Stimulated activated CD8-positive, alpha-beta memory T cell treated with anti-CD3 and anti-CD28 coated beads, Interleukin-7, amount 100 ng/mL, for 4 hours (primary cell): ENCODE data around the gene MYL5.
"Not testable (repeated sequence)": the region's sequence is repeated elsewhere in the genome, so short reads cannot be mapped to it uniquely, and the experiment has no call there.

Source experiments
- DNase-seq, 2 donors: peaks; one replicate each; pipeline ENCODE4 v3.0.0-alpha.2; 2020; ENCODE audit warnings: low read depth in 2 of 2

MYL5 gene

DNA sequence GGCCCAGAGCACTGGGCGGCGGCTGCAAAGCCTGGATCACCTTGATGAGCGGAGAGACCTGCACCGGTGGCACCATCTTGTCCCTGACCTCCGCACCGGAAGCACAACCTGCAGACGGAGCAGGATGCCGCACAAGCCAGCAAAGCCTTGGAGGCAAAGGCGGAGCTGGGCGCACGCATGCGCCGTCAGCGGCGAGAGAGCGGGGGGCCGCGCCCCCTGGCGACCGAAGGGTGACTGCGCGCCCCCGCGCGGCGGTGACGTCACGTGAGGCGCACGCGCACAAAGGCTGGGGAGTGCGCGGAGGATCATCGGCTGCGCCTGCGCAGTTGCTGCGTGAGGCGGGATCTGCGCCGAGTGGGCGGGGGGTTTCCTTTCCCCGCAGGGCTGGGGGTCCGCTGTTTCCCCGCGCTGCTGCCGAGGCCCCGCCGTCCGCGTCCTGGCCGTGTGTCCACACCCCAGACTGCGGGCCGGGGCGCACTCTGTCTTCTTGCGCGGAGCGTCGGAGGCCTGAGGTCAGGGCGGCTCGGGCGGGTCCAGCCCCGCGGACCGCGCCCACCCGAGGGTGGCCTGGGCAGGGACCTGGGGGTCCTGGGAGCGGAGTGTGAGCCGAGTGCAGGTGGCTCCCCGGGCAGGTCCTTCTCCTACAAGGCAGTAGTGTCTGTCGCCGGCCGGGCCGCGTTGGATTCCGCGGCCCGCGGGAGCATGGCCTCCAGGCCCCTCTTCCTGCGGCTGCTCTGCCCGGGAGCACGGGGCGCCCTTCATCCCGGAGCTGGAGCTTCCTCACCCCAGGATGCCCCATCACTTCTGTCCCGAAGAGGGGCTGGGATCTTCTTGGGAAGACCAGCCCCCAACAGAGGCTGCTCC, at the start of gene MYL5, which contains the start of gene ATP5ME:
Gene MYL5, plus strand, starts transcription at position 371 of the 864 bp plus-strand sequence. CDS start 3,485 bp downstream, outside the sequence.
Gene ATP5ME, minus strand, starts transcription at position 105 of the 864 bp plus-strand sequence. Its CDS starts 29 bp downstream, at position 76.
- DNase-seq, result peak; percentile 94 to 97

DNA sequence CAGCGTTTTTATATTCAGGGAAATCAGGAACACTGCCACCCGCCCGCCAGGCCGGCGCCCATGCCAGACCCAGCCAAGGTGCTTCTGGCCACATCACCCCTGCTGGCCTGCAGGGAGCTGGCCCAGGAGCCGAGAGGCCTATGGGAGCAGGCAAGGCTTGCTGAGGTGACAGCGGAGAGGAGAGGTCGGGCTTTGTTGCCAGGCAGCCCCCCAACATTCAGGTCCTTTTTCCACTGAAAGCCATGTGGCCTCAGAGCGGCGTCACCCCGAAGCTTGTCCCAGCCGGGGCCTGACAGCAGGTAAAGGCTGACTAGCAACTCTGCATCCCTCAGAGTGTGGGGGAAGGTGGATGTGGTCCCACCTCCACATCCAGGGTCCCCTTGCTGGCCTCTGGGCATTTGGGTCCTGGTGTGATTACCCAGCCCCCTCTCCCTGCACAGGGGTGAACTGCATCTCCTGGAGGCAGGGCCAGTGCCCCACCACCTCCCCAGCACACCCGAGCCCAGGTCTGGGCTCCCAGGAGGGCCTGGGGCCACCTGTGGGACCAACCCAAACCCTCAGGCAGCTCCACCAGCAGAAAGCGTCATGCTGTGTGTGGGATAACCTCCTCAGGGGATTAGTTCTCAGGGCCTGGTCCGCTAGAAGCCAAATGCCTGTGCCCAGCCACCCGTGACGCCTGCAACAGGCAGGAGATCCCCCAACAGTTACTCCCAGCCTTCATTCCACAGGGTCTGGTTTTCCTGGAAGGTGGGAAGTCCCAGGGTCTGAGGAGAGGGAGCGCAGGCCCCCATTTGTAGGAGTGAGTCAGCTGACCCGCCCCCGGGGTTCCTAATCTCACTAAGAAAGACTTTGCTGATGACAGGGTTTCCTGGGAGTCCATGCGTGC, 49.4 kb upstream of the MYL5 start, which contains the start of gene PDE6B:
Gene PDE6B, plus strand, starts transcription at position 869 of the 886 bp plus-strand sequence. CDS start 54 bp downstream, outside the sequence.
- no peak for DNase-seq

GRCh38 chr4:625631-626161, 48.6 kb upstream of the MYL5 start:
- no peak for DNase-seq

DNA sequence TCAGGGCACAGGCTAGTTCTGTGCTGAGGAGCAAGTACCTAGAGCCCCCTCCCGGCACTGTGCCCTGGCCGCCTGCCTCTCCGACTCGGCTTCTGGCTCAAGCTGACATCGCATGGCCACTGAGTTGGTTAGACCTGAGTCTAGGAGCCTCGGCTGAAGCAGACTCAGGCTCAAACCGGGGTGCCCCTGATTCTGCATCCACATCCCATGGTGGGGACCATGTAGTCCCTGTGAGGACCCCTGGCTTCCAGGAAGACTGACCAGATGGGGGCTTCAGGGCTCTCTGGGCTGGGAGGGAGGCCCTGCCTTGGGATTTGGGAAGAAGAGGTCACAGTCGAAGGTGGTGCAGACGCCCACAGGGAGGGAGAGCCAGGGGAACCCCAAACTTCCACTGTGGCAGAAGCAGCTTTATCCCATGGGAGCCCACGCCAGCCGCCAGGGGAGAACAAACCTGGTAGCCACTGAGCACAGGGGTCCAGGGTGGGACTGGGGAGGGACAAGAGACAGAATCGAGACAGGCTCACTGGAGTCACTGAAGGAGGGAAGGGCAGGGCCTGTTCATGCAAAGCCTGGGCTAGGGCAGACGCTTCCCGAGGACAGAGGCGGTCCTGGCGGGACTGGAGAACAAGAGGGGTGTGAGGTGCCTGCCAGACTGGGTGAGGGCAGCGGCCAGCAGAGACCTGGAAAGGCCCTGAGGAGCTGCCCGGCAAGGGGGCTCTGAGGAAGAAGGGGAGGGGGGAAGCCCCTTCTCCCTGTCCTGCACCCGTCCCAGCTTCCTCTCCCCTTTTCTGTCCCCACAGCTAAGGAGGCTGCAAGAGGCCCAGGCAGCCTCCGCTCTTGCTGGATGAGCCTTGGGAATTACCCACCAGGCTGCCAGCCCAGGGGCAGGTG, 47.9 kb upstream of the MYL5 start:
- DNase-seq, result no peak

GRCh38 chr4:627347-628125, 46.8 kb upstream of the MYL5 start:
- DNase-seq, result no peak

DNA sequence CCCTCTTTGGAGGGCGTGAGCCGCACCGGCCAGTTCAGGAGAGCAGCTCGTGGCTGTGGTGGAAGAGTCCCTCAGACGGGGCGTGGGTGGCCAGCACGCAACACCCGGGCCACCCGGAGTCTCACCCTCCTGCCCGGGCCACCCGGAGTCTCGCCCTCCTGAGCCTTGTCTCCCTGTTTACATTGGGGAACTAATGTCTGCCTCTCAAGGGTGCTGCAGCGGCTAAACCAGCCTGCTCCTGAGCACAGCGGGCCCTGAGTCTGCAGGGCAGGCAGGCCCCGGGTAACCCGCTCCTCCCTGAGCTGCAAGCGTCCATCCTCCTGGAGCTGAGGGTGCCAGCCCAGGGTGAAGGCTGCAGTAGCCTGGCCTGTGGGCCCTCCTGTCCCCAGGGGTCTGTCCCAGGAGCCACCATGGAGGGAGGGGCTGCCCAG, 46.0 kb upstream of the MYL5 start:
- no peak for DNase-seq

- no peak for DNase-seq
These were observed 45.3 kb upstream of the MYL5 start for GRCh38 chr4:628821-629635.

GRCh38 chr4:629636-629914, 44.8 kb upstream of the MYL5 start:
- no peak for DNase-seq

GRCh38 chr4:629915-630641, 44.3 kb upstream of the MYL5 start:
- DNase-seq, result no peak

DNA sequence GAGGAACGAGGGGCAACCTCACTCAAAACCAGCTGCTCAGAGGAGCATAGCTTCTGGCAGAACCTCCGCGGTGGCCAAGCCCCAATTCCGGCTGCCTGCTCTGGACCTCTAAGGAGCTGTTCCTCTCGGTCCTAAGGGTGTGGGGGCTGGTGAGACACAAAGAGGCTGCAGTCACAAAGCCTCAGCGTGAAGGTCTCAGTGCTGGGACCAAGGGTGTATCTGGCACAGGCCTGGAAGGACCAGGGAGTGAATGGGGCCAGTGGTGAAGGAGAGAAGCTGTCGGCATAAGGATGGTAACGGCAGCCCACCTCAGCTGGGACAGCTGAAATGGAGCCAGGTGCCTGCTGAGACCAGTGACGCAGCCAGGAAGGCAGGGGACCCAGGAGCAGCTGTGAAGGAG, 43.7 kb upstream of the MYL5 start:
- no peak for DNase-seq

- DNase-seq, result no peak
These were observed 42.0 kb upstream of the MYL5 start for GRCh38 chr4:632196-632790.

DNA sequence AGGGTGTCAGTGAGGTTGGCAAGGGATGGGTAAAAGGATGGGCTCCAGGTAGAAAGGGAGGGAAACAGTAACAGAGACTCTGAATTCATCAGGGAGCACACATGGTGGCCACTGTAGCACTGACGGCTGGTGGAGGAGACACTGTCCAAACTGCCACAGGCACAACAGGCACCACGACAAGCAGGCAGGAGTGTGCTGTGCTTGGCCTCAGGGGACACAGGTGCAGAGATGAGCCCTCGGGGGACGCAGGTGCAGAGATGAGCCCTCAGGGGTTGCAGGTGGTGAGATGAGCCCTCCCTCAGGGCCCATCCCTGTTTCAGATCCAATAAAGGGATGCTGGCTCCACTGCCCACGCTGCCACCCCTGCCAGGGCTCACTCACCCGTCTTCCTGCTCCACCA, 41.4 kb upstream of the MYL5 start:
- no peak for DNase-seq

DNA sequence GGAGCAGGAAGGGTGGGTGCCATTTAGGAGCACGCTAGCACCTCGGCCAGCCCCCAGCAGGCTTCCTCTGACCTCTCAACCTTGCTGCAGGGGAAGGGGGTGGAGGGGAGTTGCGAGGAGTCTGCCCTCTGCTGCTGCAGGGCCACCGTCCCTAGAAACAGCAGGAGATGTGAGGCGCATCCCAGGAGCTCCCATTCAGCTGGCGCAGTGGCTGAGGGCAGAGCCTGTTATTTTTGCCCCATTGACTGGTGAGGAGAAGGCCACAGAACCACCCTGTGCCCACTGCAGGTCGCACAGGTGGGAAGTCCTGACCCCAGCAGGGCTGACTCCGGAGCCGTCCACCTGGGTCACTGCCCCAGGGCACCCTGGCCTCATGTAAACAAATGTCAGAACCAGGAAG, 40.9 kb upstream of the MYL5 start:
- DNase-seq, result no peak

GRCh38 chr4:633976-634598, 40.3 kb upstream of the MYL5 start:
- DNase-seq, result no peak

- no peak for DNase-seq
These were observed 39.8 kb upstream of the MYL5 start for GRCh38 chr4:634599-634985.

DNA sequence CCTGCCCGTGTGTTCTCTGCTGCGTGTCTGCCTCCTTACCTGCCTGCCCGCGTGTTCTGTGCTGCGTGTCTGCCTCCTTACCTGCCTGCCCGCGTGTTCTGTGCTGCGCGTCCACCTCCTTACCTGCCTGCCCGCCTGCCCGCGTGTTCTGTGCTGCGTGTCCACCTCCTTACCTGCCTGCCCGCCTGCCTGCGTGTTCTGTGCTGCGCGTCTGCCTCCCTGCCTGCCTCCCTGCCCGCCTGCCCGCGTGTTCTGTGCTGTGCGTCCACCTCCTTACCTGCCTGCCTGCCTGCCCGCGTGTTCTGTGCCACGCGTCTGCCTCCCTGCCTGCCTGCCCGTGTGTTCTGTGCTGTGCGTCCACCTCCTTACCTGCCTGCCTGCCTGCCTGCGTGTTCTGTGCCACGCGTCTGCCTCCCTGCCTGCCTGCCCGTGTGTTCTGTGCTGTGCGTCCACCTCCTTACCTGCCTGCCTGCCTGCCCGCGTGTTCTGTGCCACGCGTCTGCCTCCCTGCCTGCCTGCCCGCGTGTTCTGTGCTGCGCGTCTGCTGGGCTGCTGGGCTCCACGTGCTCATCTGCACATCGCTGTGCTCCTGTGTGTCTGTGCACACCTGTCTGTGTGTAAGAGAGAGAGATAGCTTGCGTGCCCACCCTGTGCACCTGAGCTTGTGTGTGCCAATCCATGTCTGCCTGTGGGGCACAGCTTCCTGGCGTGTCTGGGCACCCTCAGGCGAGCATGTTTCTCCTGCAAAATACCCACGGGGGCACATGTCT, 39.1 kb upstream of the MYL5 start:
- DNase-seq, result not testable (repeated sequence)
